ENCODE results near the gene IL4R. TPM values are rescaled to one million over a fixed set of nuclear protein-coding genes. Genes with fewer than 3 reads are reported as not detected.

Gene IL4R
- total and polyA plus RNA-seq, 2 of the 8 experiments (the other 6 are each of a cell fraction or from before 2014, with no cell fraction given), result 29.1 to 29.4 TPM

DNA sequence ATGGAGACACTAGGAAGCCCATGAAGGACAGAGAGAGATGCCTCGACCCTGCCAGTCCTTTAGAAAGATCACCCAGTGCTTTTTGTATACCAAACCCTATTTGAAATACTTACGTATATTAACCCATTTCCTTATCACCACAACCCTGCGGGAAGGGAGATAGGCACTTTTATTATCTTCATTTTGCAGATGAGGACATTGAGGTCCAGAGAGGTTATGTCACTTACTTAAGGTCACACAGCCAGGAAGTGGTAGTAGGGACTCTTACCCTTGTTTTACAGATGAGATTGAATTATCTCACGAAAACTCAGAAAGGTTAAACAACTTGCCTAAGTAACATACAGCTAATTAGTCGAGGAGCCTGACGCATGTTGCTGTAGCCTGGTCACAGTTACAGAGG is 38.2 kb downstream of the IL4R start:
- FAIRE-seq (no peak), DNase-seq (ENCODE audit: low read depth in 1 of 2, low spot score in 2 of 2) (no peak)
- Histone ChIP-seq H3K56ac (replicated peaks; ENCODE audit: insufficient read length, low read depth, low read length) (no peak overlapping the region), H4K8ac (ENCODE audit: extremely low read depth, insufficient read depth, low read length) (no peak overlapping the region), H3K9me3 (ENCODE audit: insufficient read depth in 2 of 2, low read depth in 1 of 2, low read length in 1 of 2) (peaks cover 4 to 5% of the 10 kb centered on the region in 2 experiments; a peak in 2 of 4 replicates), H2BK15ac (ENCODE audit: low read length) (no peak overlapping the region), H3K18ac (ENCODE audit: extremely low read depth, low read length) (no peak overlapping the region), H2AFZ (ENCODE audit: low read length) (no peak overlapping the region), H4K5ac (ENCODE audit: insufficient read length, low read depth, low read length) (no peak overlapping the region), H3K14ac (ENCODE audit: insufficient read length) (no peak overlapping the region), H3K4me2 (ENCODE audit: insufficient read depth in 1 of 2, low read depth in 2 of 2, low read length in 2 of 2) (no peak overlapping the region), H3K23me2 (ENCODE audit: low read depth, low read length) (no peaks in the 10 kb centered on the region), H2BK12ac (ENCODE audit: low read depth, low read length) (no peak overlapping the region), H3K4me3 (ENCODE audit: extremely low read depth in 1 of 4, insufficient read depth in 2 of 4, low read depth in 3 of 4, low read length in 4 of 4) (no peak overlapping the region), H3K23ac (ENCODE audit: insufficient read length) (no peak overlapping the region), H3K4me1 (replicated peaks in 1 of 4; ENCODE audit: control insufficient read depth in 3 of 4, insufficient read depth in 4 of 4, low read length in 3 of 4) (0 out of 7 replicates have a peak, but pooled peaks cover 0 to 2% (median 0%) of the 10 kb centered on the region in 4 experiments), H2BK20ac (ENCODE audit: low read length) (no peak overlapping the region), H3K79me2 (ENCODE audit: control insufficient read depth in 1 of 2, insufficient read depth in 2 of 2, low read length in 2 of 2) (no peaks in the 10 kb centered on the region), H2AK5ac (ENCODE audit: low read depth, low read length) (no peak overlapping the region), H3K4ac (replicated peaks; ENCODE audit: insufficient read length, low read depth, low read length) (no peak overlapping the region), H3K27ac (ENCODE audit: low read depth, low read length) (no peak overlapping the region), H3K36me3 (ENCODE audit: control insufficient read depth in 2 of 4, insufficient read depth in 4 of 4, low read length in 3 of 4) (peaks cover 0 to 19% (median under 1%) of the 10 kb centered on the region in 4 experiments; a peak in 4 of 8 replicates), H3K9ac (replicated peaks in 1 of 4; ENCODE audit: extremely low read depth in 1 of 4, low read depth in 3 of 4, low read length in 3 of 4) (no peak overlapping the region), H3K27me3 (replicated peaks in 1 of 4; ENCODE audit: control insufficient read depth in 3 of 4, extremely low read depth in 1 of 4, insufficient read depth in 3 of 4, low read length in 3 of 4) (no peaks in the 10 kb centered on the region), H2BK120ac (replicated peaks; ENCODE audit: low read depth, low read length) (no peak overlapping the region), H3K79me1 (ENCODE audit: low read depth, low read length) (no peaks in the 10 kb centered on the region), H4K91ac (replicated peaks; ENCODE audit: insufficient read length, low read length) (no peak overlapping the region), H2BK5ac (ENCODE audit: low read depth, low read length) (no peak overlapping the region), H4K20me1 (replicated peaks in 1 of 2; ENCODE audit: control insufficient read depth in 1 of 2, insufficient read depth in 2 of 2, low read length in 2 of 2) (no peaks in the 10 kb centered on the region)
- CTCF ChIA-PET (ENCODE audit: partially characterized antibody), result no interaction called here
- 94% methylated on average over 6 of the region's 6 CpGs; no CpG with 5 or more reads in 1 of the 2 experiments for WGBS, 2 experiments (ENCODE audit: extremely low coverage in 1 of 2, insufficient coverage in 1 of 2, insufficient read length in 1 of 2, insufficient replicate concordance in 2 of 2, low coverage in 1 of 2, low lambda C conversion rate in 2 of 2, missing lambda C conversion rate in 1 of 2)
- POLR2A ChIA-PET (ENCODE audit: partially characterized antibody), result no interaction called here
- TF ChIP-seq HDAC2 (IDR thresholded peaks at IDR 0.05; ENCODE audit: borderline replicate concordance in 1 of 2, low read depth in 2 of 2, low read length in 2 of 2), result no peak
- TF ChIP-seq MAFK (IDR thresholded peaks at IDR 0.05; ENCODE audit: low read depth, low read length), result no peak
- no peak for TF ChIP-seq SIX5 (IDR thresholded peaks at IDR 0.05; ENCODE audit: low read depth, low read length)
- TF ChIP-seq JUND (IDR thresholded peaks at IDR 0.05; ENCODE audit: low read length), result no peak
- TF ChIP-seq EP300 (IDR thresholded peaks at IDR 0.05; ENCODE audit: borderline replicate concordance in 1 of 2, low read depth in 2 of 2, low read length in 2 of 2), result no peak

All from H1 (cell line).